Measurements from ENCODE around the gene CD177. TPM values are rescaled to one million over a fixed set of nuclear protein-coding genes. Genes with fewer than 3 reads are reported as not detected.

CD177 gene
- total and polyA plus RNA-seq, 2 donors (not counting 3 experiments of a cell fraction or from before 2014, with no cell fraction given) = 0.18 TPM; not detected in 1

- H3K9ac ChIP-seq (replicated peaks; ENCODE audit: extremely low read depth, insufficient read depth, low read length) = no peak overlapping the region
- no peaks in the 10 kb centered on the region for H3K79me2 ChIP-seq (ENCODE audit: control insufficient read depth, insufficient read depth, low read length)
- FAIRE-seq (no peak), DNase-seq (ENCODE audit: low read depth, low spot score) (no peak)
- H4K20me1 ChIP-seq (replicated peaks; ENCODE audit: control insufficient read depth, extremely low read depth, insufficient read depth, low read length) = no peaks in the 10 kb centered on the region
- no peaks in the 10 kb centered on the region for H3K27me3 ChIP-seq (ENCODE audit: control insufficient read depth in 2 of 2, insufficient read depth in 2 of 2, low read length in 2 of 2)
- no peak overlapping the region for H2AFZ ChIP-seq (ENCODE audit: low read depth, low read length)
- CTCF ChIA-PET = no interaction called here
- H3K36me3 ChIP-seq (ENCODE audit: control insufficient read depth in 2 of 2, extremely low read depth in 1 of 2, insufficient read depth in 2 of 2, low read length in 2 of 2) = no peaks in the 10 kb centered on the region
- H3K4me1 ChIP-seq (ENCODE audit: control insufficient read depth, extremely low read depth, insufficient read depth, low read length) = no peaks in the 10 kb centered on the region
- intact Hi-C loops (cut with micrococcal nuclease) (no loop called here), dilution Hi-C loops (cut with MboI; ENCODE audit: extremely low pct_ligation_motif_present, low sequenced_read_pairs) (no loop called here)
- no peak for TF ChIP-seq EZH2 (IDR thresholded peaks at IDR 0.05; ENCODE audit: borderline replicate concordance, low read depth, low read length, severe bottlenecking)
- no peak for TF ChIP-seq POLR2AphosphoS5 (IDR thresholded peaks at IDR 0.05; ENCODE audit: insufficient read depth, low read depth, low read length)
- no peak for TF ChIP-seq MAX (IDR thresholded peaks at IDR 0.05; ENCODE audit: insufficient read depth, insufficient read length)
- TF ChIP-seq CTCF (IDR thresholded peaks at IDR 0.05; ENCODE audit: extremely low read depth in 1 of 2, insufficient read depth in 1 of 2, low read depth in 1 of 2, low read length in 2 of 2) = no peak
- no peak for TF ChIP-seq POLR2A (IDR thresholded peaks at IDR 0.05; ENCODE audit: low read depth, low read length)
- no peak for TF ChIP-seq FOS (IDR thresholded peaks at IDR 0.05; ENCODE audit: borderline replicate concordance, insufficient read depth, low read length)
- no peak for TF ChIP-seq MYC (IDR thresholded peaks at IDR 0.05; ENCODE audit: low read depth, low read length)
- no peak for TF ChIP-seq GATA2 (IDR thresholded peaks at IDR 0.05; ENCODE audit: insufficient read depth, insufficient read length, low read depth, low read length)
- TF ChIP-seq JUN (IDR thresholded peaks at IDR 0.05; ENCODE audit: borderline replicate concordance, insufficient read depth, insufficient read length, low read depth) = no peak
- POLR2A ChIA-PET = no interaction called here
- no peaks in the 10 kb centered on the region for H3K9me1 ChIP-seq (replicated peaks; ENCODE audit: control insufficient read depth, extremely low read depth, insufficient read depth, low read length)
- BruUV-seq (replicated peaks) = no TSS peak
- H3K4me3 ChIP-seq (replicated peaks in 1 of 3; ENCODE audit: insufficient read depth in 1 of 3, low read depth in 1 of 3, low read length in 3 of 3) = no peak overlapping the region
- no peaks in the 10 kb centered on the region for H3K9me3 ChIP-seq (replicated peaks; ENCODE audit: control insufficient read depth, insufficient read depth, low read length)
- no peak overlapping the region for H3K4me2 ChIP-seq (ENCODE audit: insufficient read depth, low read length)
- no peak overlapping the region for H3K27ac ChIP-seq (ENCODE audit: insufficient read depth, low read depth, low read length)
These were observed 23.5 kb upstream of the CD177 start for GRCh38 chr19:43329989-43330388.
